Esophagus muscularis mucosa (tissue), 4 donors: ENCODE data around the gene VARS1. TPM values are rescaled to one million over a fixed set of nuclear protein-coding genes. Genes with fewer than 3 reads are reported as not detected.
"Not testable (repeated sequence)": the region's sequence is repeated elsewhere in the genome, so short reads cannot be mapped to it uniquely, and the experiment has no call there.

ENCODE experiments used
- DNase-seq: peaks from one replicate; pipeline ENCODE4 v3.0.0-alpha.2; 2017; ENCODE audit errors: extremely low spot score
- H3K27ac ChIP-seq, 4 donors: fragments of 200-600 bp; sonication (generic); replicated peaks in 1 of 4; 1 replicate in 3 of 4; 2 replicates in 1 of 4; pipeline ENCODE4 v1.5.1; 2016 to 2019; ENCODE audit warnings: mild to moderate bottlenecking in 1 of 4
- H3K27me3 ChIP-seq, 4 donors: fragments of 200-600 bp; sonication (generic); one replicate each; pipeline versions ENCODE4 v1.5.1 to v1.6.0; 2016 to 2019
- H3K36me3 ChIP-seq, 4 donors: fragments of 200-600 bp; sonication (generic); one replicate each; pipeline ENCODE4 v1.5.1; 2016 to 2019
- H3K4me1 ChIP-seq, 4 donors: fragments of 200-600 bp; sonication (generic); one replicate each; pipeline ENCODE4 v1.5.1; 2016 to 2019
- H3K4me3 ChIP-seq, 4 donors: fragments of 200-600 bp; sonication (generic); 1 replicate in 2 of 4; 2 replicates in 2 of 4; pipeline ENCODE4 v1.5.1; 2016 to 2019; ENCODE audit warnings: mild to moderate bottlenecking in 4 of 4, moderate library complexity in 1 of 4
- H3K9me3 ChIP-seq, 4 donors: fragments of 200-600 bp; sonication (generic); 1 replicate in 3 of 4; 2 replicates in 1 of 4; pipeline ENCODE4 v1.5.1; 2016 to 2019
- CTCF ChIP-seq, 3 experiments: fragments of 200-600 bp in 2 of 3; fragments of 450-650 bp in 1 of 3; sonication (generic) in 2 of 3; IDR thresholded peaks; one replicate each; pipeline ENCODE4 v1.5.1; 2017 to 2019; ENCODE audit warnings: antibody characterized with exemption in 3 of 3, mild to moderate bottlenecking in 2 of 3, moderate library complexity in 1 of 3
- EP300 ChIP-seq: sonication (generic); formaldehyde crosslinking; IDR thresholded peaks from one replicate; pipeline ENCODE4 v1.6.1; 2017; ENCODE audit warnings: antibody characterized with exemption
- POLR2A ChIP-seq: fragments of 450-650 bp; IDR thresholded peaks from one replicate; pipeline ENCODE4 v1.6.1; 2017; ENCODE audit warnings: antibody characterized with exemption, moderate library complexity, mild to moderate bottlenecking, low read depth
- POLR2AphosphoS5 ChIP-seq, 2 donors: sonication (generic); formaldehyde crosslinking; IDR thresholded peaks; one replicate each; pipeline ENCODE4 v1.6.1; 2017; ENCODE audit warnings: antibody characterized with exemption in 2 of 2
- WGBS: methylation state at CpG from one replicate; pipeline ENCODE4 v1.1.5; 2018; 5-methylcytosine and 5-hydroxymethylcytosine counted together
- intact Hi-C: fragments of 100-400 bp; cut with DNase I; formaldehyde crosslinking; loops from one replicate; pipeline ENCODE4 v1.15.1; 2023
- total RNA-seq, 4 donors: library from RNA; depleted of rRNA; stranded (reverse); fragments of >200 nt; gene quantifications; one replicate each; pipeline versions ENCODE4 v1.1.0 to v1.2.1, GENCODE V29; 2016

VARS1 gene
- total RNA-seq, 4 donors from 2014 or later, result 25.0 to 53.2 (median 34.8) TPM

- no peaks in the 10 kb centered on the region for H3K9me3 ChIP-seq
- intact Hi-C loops, result no loop called here
- peak; percentile 99 for DNase-seq
- peaks cover 0 to 6% (median 0%) of the 10 kb centered on the region in 4 donors for H3K36me3 ChIP-seq
- H3K27ac ChIP-seq, result peak within 1 kb of the TSS; percentile 94 to 100 (median 97)
- under 1% methylated on average over 35 of the region's 56 CpGs for WGBS
- TF ChIP-seq POLR2AphosphoS5 (IDR thresholded peaks at IDR 0.05), result peak; percentile 100
- peak; percentile 99 for TF ChIP-seq POLR2A
- no peak for TF ChIP-seq CTCF (IDR thresholded peaks at IDR 0.05)
- no peaks in the 10 kb centered on the region for H3K27me3 ChIP-seq
- peaks cover 25 to 45% (median 44%) of the 10 kb centered on the region in 4 donors for H3K4me1 ChIP-seq
- H3K4me3 ChIP-seq, result peak within 1 kb of the TSS; percentile 57 to 66 (median 61)
Observed at GRCh38 chr6:31815025-31815838, 19.7 kb upstream of the VARS1 start, which contains the start of the genes HSPA1A and HSPA1L. HSPA1A (plus strand) TSS chr6:31815543; CDS start chr6:31815757, 214 bp downstream. HSPA1L (minus strand) TSS chr6:31815283; CDS start chr6:31811972, 3,311 bp downstream.

- Histone ChIP-seq H3K27ac (peak overlapping the region; percentile 94 to 100 (median 97)), H3K4me3 (peak overlapping the region; percentile 57 to 66 (median 61)), H3K9me3 (no peaks in the 10 kb centered on the region), H3K27me3 (no peaks in the 10 kb centered on the region), H3K36me3 (peaks cover 0 to 6% (median 0%) of the 10 kb centered on the region in 4 donors), H3K4me1 (peaks cover 19 to 39% (median 38%) of the 10 kb centered on the region in 4 donors)
- TF ChIP-seq POLR2AphosphoS5 (IDR thresholded peaks at IDR 0.05), result peak; percentile 87 to 96
- no peak for TF ChIP-seq POLR2A
- intact Hi-C loops, result no loop called here
- whole genome bisulfite sequencing, result 1% methylated on average over 13 of the region's 13 CpGs
- peak; percentile 98 for DNase-seq
Observed at GRCh38 chr6:31814677-31815024, 19.1 kb upstream of the VARS1 start.

GRCh38 chr6:31813465-31813849 is 17.9 kb upstream of the VARS1 start:
- Histone ChIP-seq H3K4me1 (peaks cover 9 to 27% (median 26%) of the 10 kb centered on the region in 4 donors), H3K27ac (peak overlapping the region; percentile 94 to 100 (median 97)), H3K27me3 (no peaks in the 10 kb centered on the region), H3K9me3 (no peaks in the 10 kb centered on the region), H3K4me3 (peak overlapping the region in 3 of 4 donors; percentile 57 to 62 (median 60)), H3K36me3 (peaks cover 0 to 6% (median 0%) of the 10 kb centered on the region in 4 donors)
- no peak for DNase-seq
- intact Hi-C loops, result no loop called here
- WGBS, result 97% methylated on average over 7 of the region's 7 CpGs
- TF ChIP-seq CTCF (IDR thresholded peaks at IDR 0.05) (no peak), POLR2A (no peak), EP300 (no peak), POLR2AphosphoS5 (IDR thresholded peaks at IDR 0.05) (no peak)

- DNase-seq, result no peak
- Histone ChIP-seq H3K27me3 (no peaks in the 10 kb centered on the region), H3K36me3 (peaks cover 0 to 6% (median 0%) of the 10 kb centered on the region in 4 donors), H3K9me3 (no peaks in the 10 kb centered on the region), H3K4me1 (peaks cover 15 to 24% (median 23%) of the 10 kb centered on the region in 4 donors), H3K4me3 (no peak overlapping the region), H3K27ac (no peak overlapping the region)
- no peak for TF ChIP-seq EP300
- WGBS, result 97% methylated on average over 5 of the region's 12 CpGs
- intact Hi-C loops, result no loop called here
Observed at GRCh38 chr6:31811645-31812044, 16.1 kb upstream of the VARS1 start.

GRCh38 chr6:31808599-31808998 is 13.0 kb upstream of the VARS1 start:
- intact Hi-C loops, H3K27me3 ChIP-seq, H3K4me3 ChIP-seq, DNase-seq, H3K27ac ChIP-seq, H3K9me3 ChIP-seq: not testable (repeated sequence)
- H3K36me3 ChIP-seq, result peaks cover 0 to 11% (median 0%) of the 10 kb centered on the region in 4 donors
- WGBS, result 87% methylated on average over 10 of the region's 10 CpGs
- H3K4me1 ChIP-seq, result peaks cover 21 to 32% (median 31%) of the 10 kb centered on the region in 4 donors

DNA sequence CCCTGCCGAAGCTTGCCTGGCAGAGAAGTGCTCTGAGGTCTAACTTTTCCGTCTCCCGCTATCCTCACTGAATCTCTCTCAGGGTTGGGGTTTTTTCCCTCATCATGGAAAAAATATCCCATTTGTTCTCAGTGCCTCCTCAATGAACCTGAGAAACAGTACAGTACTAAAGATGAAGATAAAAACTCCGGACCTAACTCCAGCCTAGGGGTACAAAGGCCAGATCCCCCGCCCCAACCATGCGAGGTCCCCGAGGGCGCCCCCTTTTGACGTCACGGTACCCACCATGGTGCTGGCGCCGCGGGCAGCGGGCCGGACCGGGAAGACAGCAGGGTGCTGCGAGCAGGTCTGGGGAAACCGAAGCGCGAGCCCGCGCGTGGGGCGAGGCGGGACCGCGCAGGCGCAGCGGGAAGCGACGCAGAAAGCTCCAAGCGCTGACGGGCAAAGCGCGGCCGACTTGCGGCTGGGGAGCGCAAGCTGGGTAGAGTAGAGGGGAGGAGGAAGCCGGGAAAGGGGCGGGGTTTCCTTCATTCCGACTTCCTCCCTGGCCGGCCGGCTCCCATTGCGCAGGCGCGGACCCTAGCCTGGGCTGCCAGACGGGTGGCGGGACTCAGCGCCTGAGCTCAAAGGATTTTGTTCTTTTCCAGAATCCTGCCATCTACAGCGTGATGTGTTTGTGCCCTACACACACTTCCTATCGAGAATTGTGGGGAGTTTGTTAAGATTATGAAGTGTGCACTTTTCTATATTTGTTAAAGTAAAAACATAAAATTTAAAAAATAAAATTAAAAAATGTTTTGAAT is 11.1 kb upstream of the VARS1 start, which contains the start of gene LSM2:
TSS of gene LSM2 (minus strand) at position 497 of the 803 bp plus-strand sequence. CDS start at position 288, 209 bp downstream.
- intact Hi-C loops, result no loop called here
- WGBS, result under 1% methylated on average over 39 of the region's 51 CpGs
- Histone ChIP-seq H3K36me3 (peaks cover 4 to 29% (median 14%) of the 10 kb centered on the region in 4 donors), H3K27me3 (no peaks in the 10 kb centered on the region), H3K4me1 (peaks cover 17 to 30% (median 24%) of the 10 kb centered on the region in 4 donors), H3K27ac (peak within 1 kb of the TSS; percentile 85 to 96 (median 92)), H3K4me3 (peak within 1 kb of the TSS; percentile 55 to 72 (median 59)), H3K9me3 (no peaks in the 10 kb centered on the region)
- peak; percentile 98 for DNase-seq
- peak; percentile 66 for TF ChIP-seq POLR2A
- TF ChIP-seq EP300, result no peak
- TF ChIP-seq POLR2AphosphoS5 (IDR thresholded peaks at IDR 0.05), result peak; percentile 97 to 99
- peak in 2 of 3 experiments; percentile 25 to 32 for TF ChIP-seq CTCF (IDR thresholded peaks at IDR 0.05)
